ENCODE data around the gene CST9.

DNA sequence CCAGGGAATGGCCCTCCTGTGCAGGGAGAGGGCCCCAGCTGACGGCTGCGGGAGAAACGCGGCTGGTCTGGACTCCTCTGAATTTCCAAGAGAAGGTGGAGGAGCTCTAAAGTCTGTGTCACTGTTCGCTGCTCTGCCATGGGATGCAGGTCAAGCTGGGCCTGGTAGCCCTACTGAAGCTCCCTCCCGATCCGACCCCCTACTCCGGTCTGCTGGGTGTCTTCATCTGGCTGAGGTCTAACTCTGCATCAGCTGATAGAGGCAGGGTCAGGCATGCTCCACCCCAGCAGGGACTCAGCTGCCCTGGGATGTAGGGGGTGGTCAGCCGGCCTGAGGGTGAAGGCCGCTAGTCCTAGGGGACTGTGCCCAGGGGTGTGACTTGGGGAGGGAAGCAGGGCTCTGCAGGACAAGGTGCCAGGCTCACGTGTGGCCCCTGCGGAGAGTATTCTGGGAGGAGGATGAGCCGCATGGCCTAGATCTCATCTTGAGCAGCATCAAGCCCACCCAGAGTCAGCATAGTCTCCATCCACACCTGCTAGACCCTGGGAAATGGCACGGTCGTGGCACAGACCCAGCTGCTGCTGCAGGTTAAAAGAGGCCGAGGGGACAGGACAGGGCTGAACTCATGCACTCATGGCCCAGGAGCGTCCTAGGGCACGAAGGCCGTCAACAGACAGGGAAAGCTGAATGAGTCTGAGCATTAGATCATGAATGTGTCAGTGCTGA, 30.6 kb upstream of the CST9 start:
- TF ChIP-seq, protein P1, sequence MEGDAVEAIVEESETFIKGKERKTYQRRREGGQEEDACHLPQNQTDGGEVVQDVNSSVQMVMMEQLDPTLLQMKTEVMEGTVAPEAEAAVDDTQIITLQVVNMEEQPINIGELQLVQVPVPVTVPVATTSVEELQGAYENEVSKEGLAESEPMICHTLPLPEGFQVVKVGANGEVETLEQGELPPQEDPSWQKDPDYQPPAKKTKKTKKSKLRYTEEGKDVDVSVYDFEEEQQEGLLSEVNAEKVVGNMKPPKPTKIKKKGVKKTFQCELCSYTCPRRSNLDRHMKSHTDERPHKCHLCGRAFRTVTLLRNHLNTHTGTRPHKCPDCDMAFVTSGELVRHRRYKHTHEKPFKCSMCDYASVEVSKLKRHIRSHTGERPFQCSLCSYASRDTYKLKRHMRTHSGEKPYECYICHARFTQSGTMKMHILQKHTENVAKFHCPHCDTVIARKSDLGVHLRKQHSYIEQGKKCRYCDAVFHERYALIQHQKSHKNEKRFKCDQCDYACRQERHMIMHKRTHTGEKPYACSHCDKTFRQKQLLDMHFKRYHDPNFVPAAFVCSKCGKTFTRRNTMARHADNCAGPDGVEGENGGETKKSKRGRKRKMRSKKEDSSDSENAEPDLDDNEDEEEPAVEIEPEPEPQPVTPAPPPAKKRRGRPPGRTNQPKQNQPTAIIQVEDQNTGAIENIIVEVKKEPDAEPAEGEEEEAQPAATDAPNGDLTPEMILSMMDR (IDR thresholded peaks at IDR 0.05; ENCODE audit: borderline replicate concordance, extremely low read depth, low read length, poor library complexity, severe bottlenecking) = no peak
- TF ChIP-seq EZH2 (IDR thresholded peaks at IDR 0.05; ENCODE audit: borderline replicate concordance, low read depth, low read length, severe bottlenecking) = no peak

All from DND-41 (cell line).